GM12878 (cell line): ENCODE measurements around the gene OR1L1. TPM values are rescaled to one million over a fixed set of nuclear protein-coding genes. Genes with fewer than 3 reads are reported as not detected.

Experiments
- ATAC-seq: fragments of 200-7000 bp; cut with Tn5 transposase; 3 replicates; pipeline ENCODE4 v1.9.1; 2020; ENCODE audit warnings: mild to moderate bottlenecking, moderate library complexity
- BruUV-seq: library from RNA; stranded (reverse); fragments of 400-500 nt; replicated peaks from 2 replicates; lab custom pipeline; 2021; lab: Mats Ljungman, UMichigan
- CTCF ChIA-PET: fragments of 300-600 bp; sonication (Branson Sonifier 250); formaldehyde crosslinking; extraction: SDS; loops from one replicate; lab custom pipeline; 2021; ENCODE audit warnings: inconsistent platforms; lab: Yijun Ruan, JAX
- POLR2A ChIA-PET: fragments of 350-600 bp; formaldehyde crosslinking; extraction: SDS; loops from one replicate; lab custom pipeline; 2021; ENCODE audit warnings: inconsistent platforms; lab: Charles Lee
- RAD21 ChIA-PET: fragments of 300-600 bp; sonication (Branson Sonifier 250); formaldehyde crosslinking; loops from one replicate; lab custom pipeline; 2023; ENCODE audit warnings: antibody characterized with exemption; ENCODE audit not compliant: unreplicated experiment; lab: Charles Lee
- SMC1A ChIA-PET: fragments of 300-600 bp; sonication (Branson Sonifier 250); formaldehyde crosslinking; loops from one replicate; lab custom pipeline; 2023; ENCODE audit not compliant: unreplicated experiment, uncharacterized antibody; lab: Charles Lee
- DNase-seq: peaks from one replicate; pipeline ENCODE4 v3.0.0-alpha.2; 2011; ENCODE audit warnings: low read depth, low spot score
- FAIRE-seq: peaks from 3 replicates; lab custom pipeline; 2011; peaks lifted over from hg19 to GRCh38; lab: Jason Lieb, UNC
- H2AFZ ChIP-seq: 2 replicates; pipeline ENCODE4 v1.6.0; 2011; ENCODE audit warnings: low read depth, low read length, control low read depth; ENCODE audit not compliant: control insufficient read depth
- H3K27ac ChIP-seq: 2 replicates; pipeline ENCODE4 v1.5.1; 2011; ENCODE audit warnings: control low read depth; ENCODE audit not compliant: control insufficient read depth, insufficient read depth
- H3K27me3 ChIP-seq, 2 experiments: replicated peaks in 1 of 2; 2 replicates each; pipeline versions ENCODE4 v1.6.0 to v1.6.1; 2011; ENCODE audit warnings: low read length in 1 of 2; ENCODE audit not compliant: control insufficient read depth in 2 of 2, insufficient read depth in 2 of 2
- H3K36me3 ChIP-seq, 2 experiments: 2 replicates each; pipeline ENCODE4 v1.5.1; 2011; ENCODE audit warnings: low read length in 1 of 2; ENCODE audit not compliant: control insufficient read depth in 2 of 2, insufficient read depth in 2 of 2
- H3K4me1 ChIP-seq: 2 replicates; pipeline ENCODE4 v1.6.1; 2011; ENCODE audit warnings: mild to moderate bottlenecking, low read length, moderate library complexity, mixed read lengths; ENCODE audit not compliant: control insufficient read depth, insufficient read depth
- H3K4me2 ChIP-seq: 2 replicates; pipeline ENCODE4 v1.6.0; 2011; ENCODE audit warnings: control low read depth; ENCODE audit not compliant: control insufficient read depth, insufficient read depth
- H3K4me3 ChIP-seq: fragments of 200-600 bp; sonication (generic); 2 replicates; pipeline ENCODE4 v1.5.1; 2016
- H3K79me2 ChIP-seq: 2 replicates; pipeline ENCODE4 v1.6.0; 2011; ENCODE audit warnings: low read length; ENCODE audit not compliant: control insufficient read depth, insufficient read depth
- H3K9ac ChIP-seq: 2 replicates; pipeline ENCODE4 v1.8.0; 2011; ENCODE audit warnings: low read length, control low read depth, mixed read lengths; ENCODE audit not compliant: control insufficient read depth, insufficient read depth
- H3K9me3 ChIP-seq: replicated peaks from 3 replicates; pipeline ENCODE4 v1.5.1; 2011; ENCODE audit warnings: mild to moderate bottlenecking, low read length; ENCODE audit not compliant: control insufficient read depth, insufficient read depth
- H4K20me1 ChIP-seq: 2 replicates; pipeline ENCODE4 v1.6.0; 2011; ENCODE audit not compliant: control insufficient read depth, insufficient read depth
- CREM ChIP-seq: IDR thresholded peaks from 2 replicates; pipeline ENCODE4 v1.6.1; 2014; ENCODE audit warnings: antibody characterized with exemption, low read depth
- E2F8 ChIP-seq: fragments of 450-650 bp; IDR thresholded peaks from 2 replicates; pipeline ENCODE4 v1.6.1; 2018; ENCODE audit warnings: mild to moderate bottlenecking, low read depth, moderate library complexity; ENCODE audit not compliant: partially characterized antibody
- EGR1 ChIP-seq, 2 experiments: IDR thresholded peaks; 1 replicate in 1 of 2; 2 replicates in 1 of 2; pipeline ENCODE4 v1.6.1; 2011 to 2012; ENCODE audit warnings: low read depth in 2 of 2, low read length in 2 of 2, borderline replicate concordance in 1 of 2, mild to moderate bottlenecking in 1 of 2, moderate library complexity in 1 of 2
- EP300 ChIP-seq, 2 experiments: fragments of 150-350 bp in 1 of 2; IDR thresholded peaks; 2 replicates each; pipeline ENCODE4 v1.6.1; 2011 to 2012; ENCODE audit warnings: low read depth in 2 of 2, low read length in 2 of 2, borderline replicate concordance in 1 of 2, improper control_type of control experiment in 1 of 2, inconsistent platforms in 1 of 2; ENCODE audit not compliant: control insufficient read depth in 1 of 2
- FOXK2 ChIP-seq: fragments of 450-650 bp; IDR thresholded peaks from 2 replicates; pipeline ENCODE4 v1.6.1; 2017; ENCODE audit warnings: mild to moderate bottlenecking, moderate library complexity
- JUNB ChIP-seq: IDR thresholded peaks from 2 replicates; pipeline ENCODE4 v1.6.1; 2016; ENCODE audit warnings: antibody characterized with exemption, mild to moderate bottlenecking
- MYC ChIP-seq: IDR thresholded peaks from 2 replicates; pipeline ENCODE4 v1.6.1; 2011; ENCODE audit warnings: mild to moderate bottlenecking, low read length, moderate library complexity, inconsistent platforms; ENCODE audit not compliant: insufficient read depth, insufficient replicate concordance, insufficient read length, severe bottlenecking
- SMAD5 ChIP-seq: IDR thresholded peaks from 2 replicates; pipeline ENCODE4 v1.6.1; 2016; ENCODE audit warnings: antibody characterized with exemption, low read depth
- SRF ChIP-seq, 2 experiments: IDR thresholded peaks; 2 replicates each; pipeline ENCODE4 v1.6.1; 2011; ENCODE audit warnings: low read depth in 2 of 2, low read length in 2 of 2, mild to moderate bottlenecking in 1 of 2, moderate library complexity in 1 of 2
- ZNF592 ChIP-seq: fragments of 450-650 bp; IDR thresholded peaks from 2 replicates; pipeline ENCODE4 v1.6.1; 2017; ENCODE audit warnings: mild to moderate bottlenecking, moderate library complexity
- WGBS: methylation state at CpG from one replicate; pipeline ENCODE4 v1.1.6; 2016; ENCODE audit warnings: low lambda C conversion rate; ENCODE audit not compliant: insufficient replicate concordance, insufficient coverage; ENCODE audit errors: missing lambda C conversion rate; 5-methylcytosine and 5-hydroxymethylcytosine counted together
- in situ Hi-C: fragments of 300-500 bp; cut with MboI; formaldehyde crosslinking; loops from 9 replicates; pipeline ENCODE4 v1.14.3; 2018; ENCODE audit warnings: mixed read lengths
- intact Hi-C: fragments of 100-400 bp; cut with micrococcal nuclease; formaldehyde crosslinking; loops from one replicate; pipeline ENCODE4 v1.14.2; 2022; ENCODE audit not compliant: unreplicated experiment
- polyA plus RNA-seq, 11 experiments: library from polyadenylated mRNA; depleted of rRNA in 4 of 11; unstranded in 6 of 11; stranded (reverse) in 5 of 11; fragments of >200 nt; fragmentation: Nextera tagmentation in 4 of 11; fragmentation: Illumina TruSeq in 1 of 11; extraction: Ambion mirVana in 4 of 11; extraction: Trizol in 1 of 11; gene quantifications; 1 replicate in 1 of 11; 2 replicates in 10 of 11; pipeline versions ENCODE4 v1.2.1 to v1.2.3, GENCODE V29; 2011 to 2016; ENCODE audit warnings: inconsistent platforms in 2 of 11, missing spikeins in 2 of 11, low read depth in 1 of 11
- total RNA-seq, 4 experiments: library from RNA; depleted of rRNA in 3 of 4; stranded (reverse); fragments of >200 nt in 3 of 4; fragmentation: Illumina TruSeq in 1 of 4; extraction: Trizol in 1 of 4; gene quantifications; 2 replicates each; pipeline versions ENCODE4 v1.2.1 to v1.2.3, GENCODE V29; 2013 to 2021

Gene OR1L1
- total and polyA plus RNA-seq, 10 of the 15 experiments (the other 5 are each of a cell fraction or from before 2014, with no cell fraction given): not detected

GRCh38 chr9:122657527-122657926, 4.0 kb upstream of the OR1L1 start, which contains the start of gene OR1B1:
TSS of gene OR1B1 (minus strand) at chr9:122657627.
- Histone ChIP-seq H3K27ac (no peak within 1 kb of the TSS), H3K4me3 (no peak within 1 kb of the TSS), H3K9me3 (no peaks in the 10 kb centered on the region), H3K4me2 (no peak within 1 kb of the TSS), H3K4me1 (no peaks in the 10 kb centered on the region), H3K36me3 (no peaks in the 10 kb centered on the region), H3K27me3 (no peaks in the 10 kb centered on the region), H3K79me2 (no peaks in the 10 kb centered on the region), H2AFZ (no peak within 1 kb of the TSS), H3K9ac (no peak within 1 kb of the TSS), H4K20me1 (no peaks in the 10 kb centered on the region)
- FAIRE-seq (peak; percentile 41), DNase-seq (no peak), ATAC-seq (no peak)
- CTCF ChIA-PET: no interaction called here
- BruUV-seq: no TSS peak
- in situ Hi-C loops (no loop called here), intact Hi-C loops (no loop called here)
- TF ChIP-seq CREM: no peak
- TF ChIP-seq SRF (IDR thresholded peaks at IDR 0.05; ENCODE audit: low read depth in 2 of 2, low read length in 2 of 2): no peak
- SMC1A ChIA-PET: no interaction called here
- WGBS: 63% methylated on average over 3 of the region's 3 CpGs
- RAD21 ChIA-PET: no interaction called here
- POLR2A ChIA-PET: no interaction called here

DNA sequence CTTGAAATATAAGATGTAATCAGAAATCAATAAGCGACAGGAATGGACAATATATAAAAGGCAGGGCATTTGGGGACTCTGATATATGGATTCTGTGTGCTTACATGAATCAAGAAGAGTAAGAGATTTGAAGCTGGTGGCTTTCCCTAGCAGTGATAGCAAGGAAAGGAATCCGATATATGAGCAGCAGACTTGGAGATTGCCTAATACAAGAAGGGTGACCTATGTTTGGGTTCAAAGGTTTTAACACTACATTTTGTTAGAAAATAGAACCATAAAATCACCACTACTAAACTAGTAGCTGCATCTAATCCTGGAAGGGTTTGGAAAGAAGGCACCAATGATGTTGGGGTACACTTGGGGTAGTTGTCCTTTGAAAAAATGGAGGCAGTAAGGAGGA, 11.0 kb downstream of the OR1L1 start:
- intact Hi-C loops: no loop called here
- ATAC-seq (no peak), DNase-seq (no peak), FAIRE-seq (no peak)
- H3K9me3 ChIP-seq: peaks cover 2% of the 10 kb centered on the region
- no peak overlapping the region for H3K4me3 ChIP-seq
- no TSS peak for BruUV-seq
- in situ Hi-C loops: no loop called here
- RAD21 ChIA-PET: no interaction called here
- POLR2A ChIA-PET: no interaction called here
- H3K27me3 ChIP-seq: no peaks in the 10 kb centered on the region
- CTCF ChIA-PET: no interaction called here
- no peaks in the 10 kb centered on the region for H4K20me1 ChIP-seq
- 0% methylated on average over 2 of the region's 2 CpGs for WGBS
- no peaks in the 10 kb centered on the region for H3K79me2 ChIP-seq
- no peaks in the 10 kb centered on the region for H3K36me3 ChIP-seq
- H3K9ac ChIP-seq: no peak overlapping the region
- no peak overlapping the region for H3K27ac ChIP-seq
- no peaks in the 10 kb centered on the region for H3K4me1 ChIP-seq
- H3K4me2 ChIP-seq: no peak overlapping the region
- SMC1A ChIA-PET: no interaction called here
- no peak overlapping the region for H2AFZ ChIP-seq
- TF ChIP-seq ZNF592 (no peak), E2F8 (no peak), EGR1 (IDR thresholded peaks at IDR 0.05; ENCODE audit: borderline replicate concordance in 1 of 2, low read depth in 2 of 2, low read length in 2 of 2) (no peak), FOXK2 (no peak), MYC (no peak), EP300 (IDR thresholded peaks at IDR 0.05; ENCODE audit: borderline replicate concordance in 1 of 2, control insufficient read depth in 1 of 2, low read depth in 2 of 2, low read length in 2 of 2) (no peak), SMAD5 (no peak), JUNB (no peak)
